Kidney (tissue), 14 donors: ENCODE data around the gene LRFN5. TPM values are rescaled to one million over a fixed set of nuclear protein-coding genes. Genes with fewer than 3 reads are reported as not detected.
"Not testable (repeated sequence)": the region's sequence is repeated elsewhere in the genome, so short reads cannot be mapped to it uniquely, and the experiment has no call there.

Experiments
- DNase-seq, 5 donors: peaks; one replicate each; pipeline ENCODE4 v3.0.0-alpha.2; 2013 to 2020
- FAIRE-seq: peaks from 2 replicates; lab custom pipeline; 2012; peaks lifted over from hg19 to GRCh38; lab: Jason Lieb, UNC
- H3K27ac ChIP-seq, 2 donors: one replicate each; pipeline ENCODE4 v1.7.0; 2013; ENCODE audit warnings: low read depth in 2 of 2, low read length in 2 of 2, inconsistent platforms in 1 of 2
- H3K27me3 ChIP-seq: one replicate; pipeline ENCODE4 v1.7.1; 2013; ENCODE audit warnings: low read length, inconsistent platforms; ENCODE audit not compliant: control insufficient read depth, insufficient read depth
- H3K36me3 ChIP-seq, 3 donors: one replicate each; pipeline versions ENCODE4 v1.7.0 to v1.7.1; 2013; ENCODE audit warnings: low read length in 3 of 3, control low read depth in 1 of 3, inconsistent platforms in 1 of 3; ENCODE audit not compliant: insufficient read depth in 3 of 3, control insufficient read depth in 2 of 3
- H3K4me1 ChIP-seq, 3 donors: one replicate each; pipeline versions ENCODE4 v1.7.0 to v1.7.1; 2013; ENCODE audit warnings: low read length in 3 of 3, inconsistent platforms in 1 of 3, low read depth in 1 of 3; ENCODE audit not compliant: control insufficient read depth in 2 of 3, insufficient read depth in 2 of 3
- H3K4me3 ChIP-seq, 3 donors: one replicate each; pipeline versions ENCODE4 v1.7.0 to v1.8.1; 2013; ENCODE audit warnings: low read length in 3 of 3, control low read depth in 1 of 3, inconsistent platforms in 1 of 3
- H3K9ac ChIP-seq, 3 donors: one replicate each; pipeline versions ENCODE4 v1.7.0 to v1.7.1; 2013; ENCODE audit warnings: low read length in 3 of 3, control low read depth in 1 of 3, inconsistent platforms in 1 of 3
- H3K9me3 ChIP-seq, 3 donors: one replicate each; pipeline versions ENCODE4 v1.7.0 to v1.7.1; 2013; ENCODE audit warnings: low read length in 3 of 3, control low read depth in 1 of 3, inconsistent platforms in 1 of 3; ENCODE audit not compliant: control insufficient read depth in 2 of 3, insufficient read depth in 1 of 3
- CTCF ChIP-seq: IDR thresholded peaks from 3 replicates; pipeline ENCODE4 v1.5.1; 2012; ENCODE audit warnings: mild to moderate bottlenecking, moderate library complexity, borderline replicate concordance; ENCODE audit not compliant: insufficient read depth; ENCODE audit errors: extremely low read depth
- intact Hi-C: fragments of 100-400 bp; cut with DNase I; formaldehyde crosslinking; loops from one replicate; pipeline ENCODE4 v1.11.1; 2022
- polyA plus RNA-seq: library from polyadenylated mRNA; stranded (reverse); fragments of 350-450 nt; fragmentation: Illumina TruSeq; extraction: RNeasy Lipid Tissue Mini Kit (QIAGEN cat#74804); gene quantifications from one replicate; pipeline ENCODE4 v1.2.3, GENCODE V29; 2014; ENCODE audit warnings: low read depth, low replicate concordance; ENCODE audit not compliant: insufficient read depth
- total RNA-seq: library from RNA; stranded (reverse); fragmentation: NEBNext Ultra II Directional; extraction: Animal tissue kit (Norgen Biotek cat#: 25700); gene quantifications from one replicate; pipeline ENCODE4 v1.2.1, GENCODE V29; 2021
- donor health status: control.
- donor health status: control.
- donor health status: control.
- donor health status: control.
- donor health status: control.
- donor health status: DM: yes; HTN: yes; CAD: no.
- donor health status: Normal renal cell carcinoma (clear cell type).

LRFN5 gene
- total and polyA plus RNA-seq, 2 donors from 2014 or later = 1.5 to 2.4 TPM

DNA sequence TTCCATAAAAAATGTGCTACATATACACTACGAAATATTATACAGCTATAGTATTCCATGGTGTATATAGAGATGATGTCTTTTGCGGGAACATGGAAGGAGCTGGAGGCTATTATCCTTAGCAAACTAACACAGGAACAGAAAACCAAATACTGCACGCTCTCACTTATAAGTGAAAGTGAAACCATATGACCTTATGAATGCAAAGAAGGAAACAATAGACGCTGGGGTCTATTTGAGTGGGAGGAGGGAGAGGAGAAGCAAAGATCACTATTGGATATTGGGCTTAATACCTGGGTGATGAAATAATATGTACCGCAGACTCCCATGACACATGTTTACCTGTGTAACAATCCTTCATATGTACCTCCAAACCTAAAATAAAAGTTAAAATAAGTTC lies 142.8 kb downstream of the LRFN5 start:
- no peaks in the 10 kb centered on the region for H3K36me3 ChIP-seq
- peak overlapping the region in 2 of 3 donors; percentile 28 to 52 for H3K4me3 ChIP-seq
- no peaks in the 10 kb centered on the region for H3K27me3 ChIP-seq
- H3K9ac ChIP-seq = peak overlapping the region in 1 of 3 donors; percentile 46
- DNase-seq = peak in 1 of 5 donors; percentile 4
- intact Hi-C loops = no loop called here
- no peak overlapping the region for H3K27ac ChIP-seq
- no peak for TF ChIP-seq CTCF
- H3K9me3 ChIP-seq = no peaks in the 10 kb centered on the region
- no peaks in the 10 kb centered on the region for H3K4me1 ChIP-seq
- FAIRE-seq = no peak

- intact Hi-C loops, FAIRE-seq: not testable (repeated sequence)
Observed at GRCh38 chr14:41750575-41750974, 143.9 kb downstream of the LRFN5 start.

GRCh38 chr14:41758011-41758665 lies 151.5 kb downstream of the LRFN5 start:
- no peak overlapping the region for H3K27ac ChIP-seq
- H3K4me3 ChIP-seq = no peak overlapping the region
- H3K9me3 ChIP-seq = no peaks in the 10 kb centered on the region
- intact Hi-C loops = no loop called here
- H3K4me1 ChIP-seq = no peaks in the 10 kb centered on the region
- H3K27me3 ChIP-seq = no peaks in the 10 kb centered on the region
- no peaks in the 10 kb centered on the region for H3K36me3 ChIP-seq
- H3K9ac ChIP-seq = no peak overlapping the region
- DNase-seq = no peak
- FAIRE-seq = no peak
- TF ChIP-seq CTCF = no peak

More at GRCh38 chr14:41750575-41750974, 143.9 kb downstream of the LRFN5 start:
- H3K9ac ChIP-seq, H3K36me3 ChIP-seq, H3K27me3 ChIP-seq, DNase-seq, H3K9me3 ChIP-seq, H3K27ac ChIP-seq, H3K4me1 ChIP-seq, H3K4me3 ChIP-seq: not testable (repeated sequence)

GRCh38 chr14:41761204-41761603 lies 154.5 kb downstream of the LRFN5 start:
- TF ChIP-seq CTCF = no peak
- intact Hi-C loops = no loop called here
- Histone ChIP-seq H3K27me3 (no peaks in the 10 kb centered on the region), H3K27ac (no peak overlapping the region), H3K36me3 (no peaks in the 10 kb centered on the region), H3K9me3 (no peaks in the 10 kb centered on the region), H3K9ac (no peak overlapping the region), H3K4me3 (no peak overlapping the region), H3K4me1 (no peaks in the 10 kb centered on the region)
- FAIRE-seq (no peak), DNase-seq (no peak)
